ENCODE results near the gene HTR4. TPM values are rescaled to one million over a fixed set of nuclear protein-coding genes. Genes with fewer than 3 reads are reported as not detected.

Gene HTR4, protein sequence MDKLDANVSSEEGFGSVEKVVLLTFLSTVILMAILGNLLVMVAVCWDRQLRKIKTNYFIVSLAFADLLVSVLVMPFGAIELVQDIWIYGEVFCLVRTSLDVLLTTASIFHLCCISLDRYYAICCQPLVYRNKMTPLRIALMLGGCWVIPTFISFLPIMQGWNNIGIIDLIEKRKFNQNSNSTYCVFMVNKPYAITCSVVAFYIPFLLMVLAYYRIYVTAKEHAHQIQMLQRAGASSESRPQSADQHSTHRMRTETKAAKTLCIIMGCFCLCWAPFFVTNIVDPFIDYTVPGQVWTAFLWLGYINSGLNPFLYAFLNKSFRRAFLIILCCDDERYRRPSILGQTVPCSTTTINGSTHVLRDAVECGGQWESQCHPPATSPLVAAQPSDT
- 0.06 TPM in 1 of 2 replicates, not detected in the other for total RNA-seq (ENCODE audit: low replicate concordance)

DNA sequence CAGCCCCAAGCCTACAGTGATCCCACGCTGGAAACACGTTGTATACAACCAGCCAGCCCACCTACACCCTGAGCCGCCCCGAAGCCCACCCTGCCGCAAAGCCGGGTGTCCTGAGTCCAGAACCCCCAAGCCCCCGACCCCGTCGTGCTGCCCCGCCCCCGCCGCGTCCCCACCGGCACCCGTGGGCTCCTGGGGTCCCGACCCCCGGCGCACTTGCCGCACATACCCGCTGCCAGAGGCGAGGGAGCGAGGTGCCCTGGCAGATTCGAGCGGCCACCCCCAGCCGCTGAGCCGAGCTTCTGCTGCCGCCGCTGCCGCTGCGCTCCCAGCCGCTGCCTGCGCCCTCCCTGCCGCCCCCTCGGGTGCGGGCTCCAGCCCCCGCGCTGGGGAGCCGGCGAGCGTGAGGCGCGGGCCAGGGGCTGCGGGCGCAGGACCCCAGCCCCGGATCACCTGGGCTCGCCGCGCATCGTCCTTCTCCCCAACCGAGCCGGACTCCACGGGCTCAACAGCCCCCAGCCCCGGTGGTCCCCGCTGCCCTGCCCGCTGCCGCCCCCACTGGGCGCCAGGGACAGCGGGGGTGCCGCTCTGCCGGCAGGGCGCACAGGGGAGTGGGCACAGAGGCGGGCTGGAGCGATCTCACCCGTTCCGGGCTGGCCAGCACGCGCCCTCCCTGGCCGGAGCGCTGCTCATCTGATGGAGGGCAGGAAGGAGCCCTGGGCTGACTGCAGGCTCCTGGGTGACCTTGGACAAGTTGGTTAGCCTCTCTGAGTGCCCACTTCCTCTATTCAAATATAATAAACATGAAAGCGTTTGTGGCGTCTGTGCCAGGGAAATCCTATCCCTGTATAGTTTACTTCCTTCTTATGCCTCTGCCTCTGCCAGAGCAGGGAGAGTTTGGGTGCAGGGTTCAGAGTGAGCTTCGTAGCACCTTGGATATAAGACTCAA is at the start of gene HTR4:
Gene HTR4 (minus strand): TSS at position 692 of the 946 bp plus-strand sequence. CDS start 17,513 bp downstream, outside the sequence.
- Mint-ChIP-seq H3K4me3 (peak within 1 kb of the TSS; percentile 81), H3K27ac (no peak within 1 kb of the TSS), H3K9me3 (no peaks in the 10 kb centered on the region), H3K36me3 (no peaks in the 10 kb centered on the region), H3K27me3 (ENCODE audit: insufficient read depth, low read depth) (peaks cover 40% of the 10 kb centered on the region), H3K4me1 (peaks cover 7% of the 10 kb centered on the region)
- Histone ChIP-seq H3K9ac (no peak within 1 kb of the TSS), H3K79me2 (ENCODE audit: low read depth) (no peaks in the 10 kb centered on the region), H3K36me3 (no peaks in the 10 kb centered on the region), H3K9me3 (ENCODE audit: low read depth) (no peaks in the 10 kb centered on the region), H3K4me2 (peak within 1 kb of the TSS; percentile 100), H3F3A (ENCODE audit: low read depth) (no peaks in the 10 kb centered on the region), H2AFZ (replicated peaks) (peak within 1 kb of the TSS; percentile 92), H3K27ac (no peak within 1 kb of the TSS), H4K20me1 (ENCODE audit: low read depth) (no peaks in the 10 kb centered on the region), H3K27me3 (peaks cover 92% of the 10 kb centered on the region), H3K4me1 (no peaks in the 10 kb centered on the region), H3K4me3 (peak within 1 kb of the TSS; percentile 79)
- DNase-seq (ENCODE audit: low spot score): peak; percentile 36
- TF ChIP-seq, protein P1, sequence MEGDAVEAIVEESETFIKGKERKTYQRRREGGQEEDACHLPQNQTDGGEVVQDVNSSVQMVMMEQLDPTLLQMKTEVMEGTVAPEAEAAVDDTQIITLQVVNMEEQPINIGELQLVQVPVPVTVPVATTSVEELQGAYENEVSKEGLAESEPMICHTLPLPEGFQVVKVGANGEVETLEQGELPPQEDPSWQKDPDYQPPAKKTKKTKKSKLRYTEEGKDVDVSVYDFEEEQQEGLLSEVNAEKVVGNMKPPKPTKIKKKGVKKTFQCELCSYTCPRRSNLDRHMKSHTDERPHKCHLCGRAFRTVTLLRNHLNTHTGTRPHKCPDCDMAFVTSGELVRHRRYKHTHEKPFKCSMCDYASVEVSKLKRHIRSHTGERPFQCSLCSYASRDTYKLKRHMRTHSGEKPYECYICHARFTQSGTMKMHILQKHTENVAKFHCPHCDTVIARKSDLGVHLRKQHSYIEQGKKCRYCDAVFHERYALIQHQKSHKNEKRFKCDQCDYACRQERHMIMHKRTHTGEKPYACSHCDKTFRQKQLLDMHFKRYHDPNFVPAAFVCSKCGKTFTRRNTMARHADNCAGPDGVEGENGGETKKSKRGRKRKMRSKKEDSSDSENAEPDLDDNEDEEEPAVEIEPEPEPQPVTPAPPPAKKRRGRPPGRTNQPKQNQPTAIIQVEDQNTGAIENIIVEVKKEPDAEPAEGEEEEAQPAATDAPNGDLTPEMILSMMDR (IDR thresholded peaks at IDR 0.05): peak; percentile 5
- peak; percentile 51 for TF ChIP-seq EZH2phosphoT487 (IDR thresholded peaks at IDR 0.05)
- TF ChIP-seq EZH2 (IDR thresholded peaks at IDR 0.05): peak; percentile 84

DNA sequence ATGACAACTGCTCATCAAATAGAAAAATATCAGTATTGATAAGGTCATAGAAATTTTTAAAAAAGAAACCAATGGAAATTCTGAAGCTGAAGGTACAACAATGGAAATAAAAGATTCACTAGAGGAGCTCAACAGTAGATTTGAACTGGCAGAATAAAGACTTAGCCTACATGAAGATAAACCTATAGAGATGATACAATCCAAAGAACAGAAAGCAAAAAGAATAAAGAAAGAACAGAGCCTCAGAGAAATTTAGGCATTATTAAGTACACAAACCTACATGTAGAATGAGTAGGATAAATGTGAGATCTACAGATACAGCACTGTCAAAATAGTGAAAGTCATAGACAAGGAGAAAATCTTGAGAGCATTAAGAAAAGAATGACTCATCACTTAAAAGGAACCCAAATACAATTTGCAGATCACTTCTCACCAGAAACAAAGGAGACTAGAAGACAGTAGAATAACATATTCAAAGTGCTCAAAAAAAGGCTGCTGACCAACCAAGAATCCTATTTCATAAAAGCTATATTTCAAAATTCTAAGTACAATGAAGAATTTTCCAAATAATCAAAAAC is 47.8 kb upstream of the HTR4 start:
- Histone ChIP-seq H2AFZ (replicated peaks) (no peak overlapping the region), H3K27me3 (no peaks in the 10 kb centered on the region), H3K9ac (no peak overlapping the region), H4K20me1 (ENCODE audit: low read depth) (no peaks in the 10 kb centered on the region), H3K9me3 (ENCODE audit: low read depth) (no peaks in the 10 kb centered on the region), H3K27ac (no peak overlapping the region), H3K4me2 (no peak overlapping the region), H3K4me1 (no peaks in the 10 kb centered on the region), H3K36me3 (no peaks in the 10 kb centered on the region), H3K79me2 (ENCODE audit: low read depth) (no peaks in the 10 kb centered on the region), H3K4me3 (no peak overlapping the region), H3F3A (ENCODE audit: low read depth) (no peaks in the 10 kb centered on the region)
- H3K9me3 Mint-ChIP-seq: peaks cover 4% of the 10 kb centered on the region
- H3K27ac Mint-ChIP-seq: no peak overlapping the region
- no peaks in the 10 kb centered on the region for H3K36me3 Mint-ChIP-seq
- H3K27me3 Mint-ChIP-seq (ENCODE audit: insufficient read depth, low read depth): peaks cover 3% of the 10 kb centered on the region
- no peak for DNase-seq (ENCODE audit: low spot score)
- no peak overlapping the region for H3K4me3 Mint-ChIP-seq
- H3K4me1 Mint-ChIP-seq: no peaks in the 10 kb centered on the region
- TF ChIP-seq EZH2 (IDR thresholded peaks at IDR 0.05): no peak
- no peak for TF ChIP-seq EZH2phosphoT487 (IDR thresholded peaks at IDR 0.05)
- TF ChIP-seq, protein P1 (IDR thresholded peaks at IDR 0.05): no peak

DNA sequence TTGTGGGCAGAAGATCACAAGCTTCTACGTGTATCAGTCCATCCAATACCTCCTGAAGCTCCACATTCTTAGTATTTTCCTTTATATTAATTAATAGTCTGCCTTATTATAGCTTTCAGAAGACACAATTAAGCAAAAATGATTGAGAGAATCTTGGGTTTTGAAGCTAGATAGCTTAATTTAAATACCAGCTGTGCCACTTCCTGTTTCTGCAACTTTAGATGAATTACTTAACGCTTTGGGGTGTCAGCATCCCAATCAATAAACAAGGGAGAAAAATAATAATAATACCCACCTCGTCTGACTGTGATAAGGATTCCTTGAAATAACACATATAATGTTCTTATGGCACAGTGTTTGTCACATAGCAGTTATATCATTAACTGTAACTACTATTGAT is 44.7 kb upstream of the HTR4 start:
- H3K9me3 ChIP-seq (ENCODE audit: low read depth): no peaks in the 10 kb centered on the region
- Mint-ChIP-seq H3K4me3 (no peak overlapping the region), H3K9me3 (peaks cover 4% of the 10 kb centered on the region), H3K36me3 (no peaks in the 10 kb centered on the region), H3K27ac (no peak overlapping the region), H3K27me3 (ENCODE audit: insufficient read depth, low read depth) (peaks cover 3% of the 10 kb centered on the region), H3K4me1 (no peaks in the 10 kb centered on the region)
- no peak overlapping the region for H3K27ac ChIP-seq
- no peak overlapping the region for H3K4me3 ChIP-seq
- no peak for DNase-seq (ENCODE audit: low spot score)
- no peak for TF ChIP-seq EZH2 (IDR thresholded peaks at IDR 0.05)
- TF ChIP-seq, protein P1 (IDR thresholded peaks at IDR 0.05): no peak
- no peak for TF ChIP-seq EZH2phosphoT487 (IDR thresholded peaks at IDR 0.05)
- H3K4me1 ChIP-seq: no peaks in the 10 kb centered on the region
- no peaks in the 10 kb centered on the region for H3K79me2 ChIP-seq (ENCODE audit: low read depth)
- H3K36me3 ChIP-seq: no peaks in the 10 kb centered on the region
- H3K4me2 ChIP-seq: no peak overlapping the region
- H4K20me1 ChIP-seq (ENCODE audit: low read depth): no peaks in the 10 kb centered on the region
- no peak overlapping the region for H3K9ac ChIP-seq
- no peaks in the 10 kb centered on the region for H3F3A ChIP-seq (ENCODE audit: low read depth)
- H2AFZ ChIP-seq (replicated peaks): no peak overlapping the region
- no peaks in the 10 kb centered on the region for H3K27me3 ChIP-seq

All from neural progenitor cell (in vitro differentiated cells).